Measurements from ENCODE around the gene RPH3AL. TPM values are rescaled to one million over a fixed set of nuclear protein-coding genes. Genes with fewer than 3 reads are reported as not detected.

The RPH3AL gene
- total and polyA plus RNA-seq, 7 donors, result 3.7 to 18.5 (median 9.7) TPM

DNA sequence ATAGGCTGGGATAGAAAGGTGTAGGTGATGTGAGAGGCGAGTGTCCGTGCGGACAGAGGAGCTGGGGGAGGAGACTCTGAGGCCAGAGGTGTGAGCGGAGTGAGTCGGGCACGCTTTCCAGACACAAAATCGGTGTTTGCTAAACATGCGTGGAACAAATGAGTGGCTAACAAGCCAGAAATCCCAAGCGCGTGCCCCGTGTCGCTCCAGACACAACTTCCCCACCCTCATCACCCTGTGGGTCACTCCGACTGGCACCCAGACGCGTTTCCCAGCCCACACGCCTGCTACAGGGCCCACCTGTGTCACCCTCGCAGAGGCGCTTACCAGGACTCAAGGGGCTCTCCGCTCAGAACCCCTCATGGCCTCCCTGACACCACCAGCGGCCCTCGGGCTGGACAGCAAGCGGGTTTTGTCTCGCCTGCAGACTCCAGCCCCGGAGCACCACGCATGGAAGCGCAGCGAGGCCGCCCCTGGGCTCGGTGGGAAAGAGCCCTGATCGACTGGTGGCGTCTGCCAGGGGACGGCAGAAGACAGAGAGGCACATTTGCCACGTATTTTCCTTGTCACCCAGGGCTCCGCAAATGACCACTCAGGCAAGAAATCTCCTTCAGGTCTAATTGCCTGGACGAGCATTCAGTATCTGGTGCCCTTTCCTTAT lies 6.0 kb upstream of the RPH3AL start:
- Histone ChIP-seq H3K27me3 (ENCODE audit: insufficient read depth in 3 of 3, low read length in 2 of 3) (peaks cover 0 to 5% (median 0%) of the 10 kb centered on the region in 3 donors), H3K4me1 (no peaks in the 10 kb centered on the region), H3K36me3 (ENCODE audit: insufficient read depth in 1 of 2, low read depth in 1 of 2) (no peaks in the 10 kb centered on the region), H3K27ac (no peak overlapping the region), H3K9me3 (no peaks in the 10 kb centered on the region), H3K4me3 (no peak overlapping the region)
- 85 to 87% (median 86%) methylated on average over 35 of the region's 35 CpGs for whole genome bisulfite sequencing, 3 donors
- intact Hi-C loops (cut with DNase I), result no loop called here
- ATAC-seq, result no peak
- TF ChIP-seq, protein P1, sequence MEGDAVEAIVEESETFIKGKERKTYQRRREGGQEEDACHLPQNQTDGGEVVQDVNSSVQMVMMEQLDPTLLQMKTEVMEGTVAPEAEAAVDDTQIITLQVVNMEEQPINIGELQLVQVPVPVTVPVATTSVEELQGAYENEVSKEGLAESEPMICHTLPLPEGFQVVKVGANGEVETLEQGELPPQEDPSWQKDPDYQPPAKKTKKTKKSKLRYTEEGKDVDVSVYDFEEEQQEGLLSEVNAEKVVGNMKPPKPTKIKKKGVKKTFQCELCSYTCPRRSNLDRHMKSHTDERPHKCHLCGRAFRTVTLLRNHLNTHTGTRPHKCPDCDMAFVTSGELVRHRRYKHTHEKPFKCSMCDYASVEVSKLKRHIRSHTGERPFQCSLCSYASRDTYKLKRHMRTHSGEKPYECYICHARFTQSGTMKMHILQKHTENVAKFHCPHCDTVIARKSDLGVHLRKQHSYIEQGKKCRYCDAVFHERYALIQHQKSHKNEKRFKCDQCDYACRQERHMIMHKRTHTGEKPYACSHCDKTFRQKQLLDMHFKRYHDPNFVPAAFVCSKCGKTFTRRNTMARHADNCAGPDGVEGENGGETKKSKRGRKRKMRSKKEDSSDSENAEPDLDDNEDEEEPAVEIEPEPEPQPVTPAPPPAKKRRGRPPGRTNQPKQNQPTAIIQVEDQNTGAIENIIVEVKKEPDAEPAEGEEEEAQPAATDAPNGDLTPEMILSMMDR (IDR thresholded peaks at IDR 0.05), result no peak
- no peak for DNase-seq

GRCh38 chr17:357644-358043 lies 5.0 kb upstream of the RPH3AL start:
- TF ChIP-seq, protein P1 (IDR thresholded peaks at IDR 0.05), result no peak
- ATAC-seq, result no peak

DNA sequence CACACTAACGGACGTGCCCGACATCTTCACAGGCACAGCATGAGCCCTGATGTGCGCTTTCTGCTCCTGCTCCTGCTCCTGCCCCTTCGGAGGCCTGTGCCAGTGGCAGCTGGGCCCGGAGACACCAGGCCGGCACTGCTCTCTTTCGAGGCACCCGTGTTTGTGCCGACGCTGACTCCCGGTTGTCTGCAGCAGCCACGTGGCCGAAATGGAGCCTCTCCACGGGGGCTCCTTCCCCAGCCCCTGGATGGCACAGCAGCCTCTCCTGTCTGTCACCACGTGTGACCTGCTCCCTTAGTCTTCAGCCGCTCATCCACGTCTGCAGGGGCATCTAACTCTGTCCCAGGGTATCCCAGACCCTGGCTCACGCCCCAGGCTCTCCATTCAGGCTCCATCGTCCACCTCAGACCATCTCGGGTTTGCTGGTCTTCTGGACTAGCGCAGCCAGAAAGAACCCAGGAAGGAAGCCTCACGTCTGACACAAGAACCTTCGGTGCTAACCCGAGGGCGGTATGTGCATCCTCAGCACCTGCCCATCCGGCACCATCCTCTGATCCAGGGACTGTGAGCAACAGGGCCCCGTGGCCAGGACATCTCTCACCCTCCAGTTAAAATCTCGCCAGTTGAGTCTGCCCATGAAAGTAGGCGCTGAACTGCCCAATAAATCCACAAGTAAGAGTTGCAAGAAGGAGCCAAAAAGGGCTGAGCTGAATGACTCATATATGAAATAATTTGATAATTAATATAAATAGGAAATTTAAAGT lies 4.2 kb upstream of the RPH3AL start:
- Histone ChIP-seq H3K36me3 (ENCODE audit: insufficient read depth in 1 of 2, low read depth in 1 of 2) (no peaks in the 10 kb centered on the region), H3K9me3 (no peaks in the 10 kb centered on the region), H3K4me3 (no peak overlapping the region), H3K27me3 (ENCODE audit: insufficient read depth in 3 of 3, low read length in 2 of 3) (peaks cover 0 to 5% (median 0%) of the 10 kb centered on the region in 3 donors), H3K27ac (no peak overlapping the region), H3K4me1 (peaks cover 9% of the 10 kb centered on the region)
- peak in 1 of 2 donors; percentile 46 for DNase-seq
- intact Hi-C loops (cut with DNase I), result no loop called here
- TF ChIP-seq, protein P1 (IDR thresholded peaks at IDR 0.05), result no peak
- 86 to 91% (median 86%) methylated on average over 30 of the region's 30 CpGs for WGBS, 3 donors
- no peak for ATAC-seq

More at GRCh38 chr17:357644-358043, 5.0 kb upstream of the RPH3AL start:
- H3K27me3 ChIP-seq (ENCODE audit: insufficient read depth in 3 of 3, low read length in 2 of 3), result peaks cover 0 to 5% (median 0%) of the 10 kb centered on the region in 3 donors
- H3K4me3 ChIP-seq, result no peak overlapping the region
- H3K9me3 ChIP-seq, result no peaks in the 10 kb centered on the region
- H3K27ac ChIP-seq, result no peak overlapping the region
- DNase-seq, result no peak
- H3K4me1 ChIP-seq, result peaks cover 6% of the 10 kb centered on the region
- intact Hi-C loops (cut with DNase I), result no loop called here
- WGBS, 3 donors, result 44 to 51% (median 47%) methylated on average over 12 to 14 of the region's 14 CpGs
- H3K36me3 ChIP-seq (ENCODE audit: insufficient read depth in 1 of 2, low read depth in 1 of 2), result no peaks in the 10 kb centered on the region

DNA sequence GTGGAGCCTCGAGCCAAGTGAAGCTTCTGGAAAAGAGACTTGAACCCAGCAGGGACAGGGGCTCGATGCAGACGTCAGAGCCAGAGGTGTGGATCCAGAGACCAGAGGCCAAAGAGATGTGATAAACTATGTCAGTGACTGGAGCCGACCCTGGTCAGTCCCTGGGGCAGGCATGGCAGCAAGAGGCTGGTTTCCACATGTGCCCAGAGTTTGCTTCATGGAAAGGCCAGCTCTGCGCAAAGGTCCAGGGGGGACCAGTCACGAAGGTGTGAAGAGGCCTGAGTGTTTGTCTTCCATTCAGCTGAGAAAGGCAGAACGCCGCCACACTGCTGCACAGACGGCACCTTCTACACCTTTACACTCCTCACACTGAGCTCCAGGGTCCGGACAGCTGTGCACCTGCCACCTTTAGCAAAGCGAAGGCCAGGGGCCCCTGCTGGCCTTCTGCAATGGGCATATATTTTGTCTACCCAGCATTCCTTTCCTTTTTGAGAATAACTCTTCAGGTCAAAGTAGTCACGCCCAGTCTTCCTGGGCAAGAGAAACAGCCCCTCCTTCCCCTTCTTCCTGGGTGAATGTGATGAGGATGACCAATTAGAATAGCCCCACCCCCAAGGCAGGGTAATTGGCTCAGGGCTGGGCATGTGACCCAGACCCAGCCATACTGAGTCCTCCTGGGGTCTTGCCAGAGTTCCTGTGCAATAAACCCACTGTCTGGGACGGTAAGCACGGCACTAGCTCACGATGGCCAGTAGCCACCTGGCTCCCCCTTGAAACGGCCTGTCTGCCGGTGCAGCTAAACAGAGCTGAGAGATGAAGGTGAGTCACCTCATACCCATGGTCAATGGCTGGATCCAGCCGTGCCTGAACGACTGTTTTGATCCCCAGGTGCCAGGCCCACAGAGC lies 2.3 kb upstream of the RPH3AL start:
- DNase-seq (no peak), ATAC-seq (no peak)
- peaks cover 10% of the 10 kb centered on the region for H3K4me1 ChIP-seq
- no peaks in the 10 kb centered on the region for H3K9me3 ChIP-seq
- peaks cover 0 to 5% (median 0%) of the 10 kb centered on the region in 3 donors for H3K27me3 ChIP-seq (ENCODE audit: insufficient read depth in 3 of 3, low read length in 2 of 3)
- H3K27ac ChIP-seq, result no peak overlapping the region
- H3K36me3 ChIP-seq (ENCODE audit: insufficient read depth in 1 of 2, low read depth in 1 of 2), result no peaks in the 10 kb centered on the region
- 82 to 88% (median 82%) methylated on average over 19 of the region's 19 CpGs for WGBS, 3 donors
- intact Hi-C loops (cut with DNase I), result no loop called here
- no peak overlapping the region for H3K4me3 ChIP-seq
- TF ChIP-seq, protein P1 (IDR thresholded peaks at IDR 0.05), result no peak

Data from psoas muscle (tissue), 8 donors.